PC-9 (cell line): Measurements from ENCODE around the gene BCAR1. TPM values are rescaled to one million over a fixed set of nuclear protein-coding genes. Genes with fewer than 3 reads are reported as not detected.

Experiments used
- BruUV-seq: library from RNA; stranded (reverse); fragments of 400-500 nt; replicated peaks from 2 replicates; lab custom pipeline; 2021; lab: Mats Ljungman, UMichigan
- CTCF ChIA-PET: fragments of 300-600 bp; sonication (Branson Sonifier 250); formaldehyde crosslinking; loops from one replicate; lab custom pipeline; 2022; ENCODE audit warnings: antibody characterized with exemption; lab: Charles Lee
- POLR2A ChIA-PET: fragments of 300-600 bp; sonication (Branson Sonifier 250); formaldehyde crosslinking; loops from one replicate; lab custom pipeline; 2022; ENCODE audit warnings: antibody characterized with exemption; ENCODE audit not compliant: unreplicated experiment; lab: Charles Lee
- DNase-seq, 2 experiments: peaks; one replicate each; pipeline versions ENCODE4 v3.0.0 to v3.0.0-alpha.2; 2015 to 2022; ENCODE audit warnings: mixed read lengths in 1 of 2
- H2AFZ ChIP-seq: fragments of 200-600 bp; sonication (generic); 2 replicates; pipeline ENCODE4 v1.8.1; 2017; ENCODE audit warnings: antibody characterized with exemption
- H3F3A ChIP-seq: fragments of 200-600 bp; sonication (generic); 2 replicates; pipeline ENCODE4 v1.8.1; 2017; ENCODE audit warnings: antibody characterized with exemption, mild to moderate bottlenecking, low read depth; ENCODE audit not compliant: insufficient read depth
- H3K27ac ChIP-seq: fragments of 200-600 bp; sonication (generic); 2 replicates; pipeline ENCODE4 v1.6.1; 2016; ENCODE audit warnings: mixed run types
- H3K27me3 ChIP-seq: fragments of 200-600 bp; sonication (generic); 2 replicates; pipeline ENCODE4 v1.6.1; 2016; ENCODE audit warnings: low read depth, mixed run types; ENCODE audit not compliant: insufficient read depth
- H3K36me3 ChIP-seq: fragments of 200-600 bp; sonication (generic); 2 replicates; pipeline ENCODE4 v1.6.1; 2016; ENCODE audit warnings: low read depth, mixed run types
- H3K4me1 ChIP-seq: fragments of 200-600 bp; sonication (generic); replicated peaks from 2 replicates; pipeline ENCODE4 v1.6.1; 2016; ENCODE audit warnings: mixed run types; ENCODE audit not compliant: insufficient read depth
- H3K4me2 ChIP-seq: fragments of 200-600 bp; sonication (generic); 2 replicates; pipeline ENCODE4 v1.6.1; 2017; ENCODE audit warnings: mixed run types
- H3K4me3 ChIP-seq: fragments of 200-600 bp; sonication (generic); 2 replicates; pipeline ENCODE4 v1.6.1; 2016; ENCODE audit warnings: mixed run types
- H3K79me2 ChIP-seq: fragments of 200-600 bp; sonication (generic); 2 replicates; pipeline ENCODE4 v1.6.1; 2017; ENCODE audit warnings: low read depth, mixed run types
- H3K9me2 ChIP-seq: fragments of 200-600 bp; sonication (generic); 2 replicates; pipeline ENCODE4 v1.8.1; 2017; ENCODE audit warnings: mild to moderate bottlenecking; ENCODE audit not compliant: insufficient read depth
- H3K9me3 ChIP-seq: fragments of 200-600 bp; sonication (generic); 2 replicates; pipeline ENCODE4 v1.8.1; 2016; ENCODE audit warnings: low read depth; ENCODE audit not compliant: insufficient read depth
- H4K20me1 ChIP-seq: fragments of 200-600 bp; sonication (generic); 2 replicates; pipeline ENCODE4 v1.8.1; 2017; ENCODE audit not compliant: insufficient read depth
- CTCF ChIP-seq: fragments of 200-600 bp; sonication (generic); conservative IDR thresholded peaks from 2 replicates; pipeline ENCODE4 v1.6.1; 2017; ENCODE audit warnings: mixed run types, antibody characterized with exemption, mild to moderate bottlenecking, moderate library complexity
- EZH2 ChIP-seq: fragments of 200-600 bp; sonication (generic); IDR thresholded peaks from 2 replicates; pipeline ENCODE4 v1.8.0; 2017; ENCODE audit warnings: antibody characterized with exemption, low read depth
- intact Hi-C: fragments of 100-400 bp; cut with micrococcal nuclease; formaldehyde crosslinking; loops from one replicate; pipeline ENCODE4 v1.10.0; 2022; ENCODE audit not compliant: unreplicated experiment
- total RNA-seq: library from RNA; stranded (reverse); gene quantifications from 2 replicates; pipeline ENCODE4 v1.2.3, GENCODE V29; 2021

Gene BCAR1
- total RNA-seq, 1 experiment from 2014 or later = 53.9 TPM

GRCh38 chr16:75294773-75295459, 43.5 kb upstream of the BCAR1 start:
- H3K27ac ChIP-seq = no peak overlapping the region
- H4K20me1 ChIP-seq = no peaks in the 10 kb centered on the region
- H3K4me1 ChIP-seq = no peaks in the 10 kb centered on the region
- TF ChIP-seq EZH2 (no peak), CTCF (no peak)
- no peak for DNase-seq
- H3K79me2 ChIP-seq = no peaks in the 10 kb centered on the region
- H2AFZ ChIP-seq = no peak overlapping the region
- intact Hi-C loops = no loop called here
- no peaks in the 10 kb centered on the region for H3K27me3 ChIP-seq
- H3F3A ChIP-seq = no peaks in the 10 kb centered on the region; the same call in 1 of the 2 replicates
- H3K4me3 ChIP-seq = no peak overlapping the region
- ChIA-PET POLR2A (no interaction called here), CTCF (no interaction called here)
- no peaks in the 10 kb centered on the region for H3K9me2 ChIP-seq
- H3K9me3 ChIP-seq = no peaks in the 10 kb centered on the region
- BruUV-seq = no TSS peak
- no peak overlapping the region for H3K4me2 ChIP-seq
- H3K36me3 ChIP-seq = peaks cover 15% of the 10 kb centered on the region; the same call in 1 of the 2 replicates

DNA sequence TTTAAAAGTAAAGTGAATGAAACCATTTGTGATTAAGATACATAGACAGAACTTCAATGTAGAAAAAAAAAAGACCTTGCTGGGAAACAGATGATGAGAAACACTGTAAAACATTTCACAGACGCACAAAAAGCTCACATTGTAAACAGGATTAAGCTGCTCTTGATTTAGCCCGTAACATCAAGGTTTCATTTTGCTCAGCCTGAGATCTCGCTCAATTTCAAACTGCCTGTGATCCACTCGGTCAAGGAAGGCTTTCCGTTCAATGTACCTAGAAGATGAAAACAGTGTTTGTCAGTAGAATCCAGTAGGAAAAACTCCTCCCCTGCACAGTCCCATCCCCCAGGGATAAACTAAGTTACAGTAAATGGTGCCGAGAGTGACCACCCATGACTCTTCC, 42.3 kb upstream of the BCAR1 start:
- no peaks in the 10 kb centered on the region for H4K20me1 ChIP-seq
- no peaks in the 10 kb centered on the region for H3K79me2 ChIP-seq
- 0 out of 2 replicates have a peak, but pooled peaks cover 3% of the 10 kb centered on the region for H3K4me1 ChIP-seq
- no peak for DNase-seq
- no peak overlapping the region for H3K4me2 ChIP-seq
- no peak overlapping the region for H3K27ac ChIP-seq
- TF ChIP-seq EZH2 = no peak
- no peak for TF ChIP-seq CTCF
- H3K4me3 ChIP-seq = no peak overlapping the region
- intact Hi-C loops = no loop called here
- BruUV-seq = no TSS peak
- POLR2A ChIA-PET = interaction anchor here (0.7 kb wide), 2 partner anchors 72 to 229 kb away, joined by 3 to 8 read pairs; no protein-coding TSS in a partner anchor
- H3F3A ChIP-seq = no peaks in the 10 kb centered on the region; the same call in 1 of the 2 replicates
- no peaks in the 10 kb centered on the region for H3K27me3 ChIP-seq
- peaks cover 15% of the 10 kb centered on the region; the same call in 1 of the 2 replicates for H3K36me3 ChIP-seq
- no peaks in the 10 kb centered on the region for H3K9me3 ChIP-seq
- no peaks in the 10 kb centered on the region for H3K9me2 ChIP-seq
- CTCF ChIA-PET = interaction anchor here (1.0 kb wide), 1 partner anchor 10 kb away, joined by 4 read pairs; no protein-coding TSS in a partner anchor
- no peak overlapping the region for H2AFZ ChIP-seq

- no peaks in the 10 kb centered on the region for H3K9me2 ChIP-seq
- H2AFZ ChIP-seq = no peak overlapping the region
- DNase-seq = no peak
- no peak for TF ChIP-seq CTCF
- no peak for TF ChIP-seq EZH2
- H4K20me1 ChIP-seq = no peaks in the 10 kb centered on the region
- no peak overlapping the region for H3K4me2 ChIP-seq
- no peaks in the 10 kb centered on the region for H3K79me2 ChIP-seq
- BruUV-seq = no TSS peak
- intact Hi-C loops = no loop called here
- peaks cover 8% of the 10 kb centered on the region; the same call in 1 of the 2 replicates for H3K4me1 ChIP-seq
- POLR2A ChIA-PET = no interaction called here
- CTCF ChIA-PET = interaction anchor here (1.0 kb wide), 1 partner anchor 10 kb away, joined by 4 read pairs; no protein-coding TSS in a partner anchor
- H3K27me3 ChIP-seq = no peaks in the 10 kb centered on the region
- peaks cover 15% of the 10 kb centered on the region; the same call in 1 of the 2 replicates for H3K36me3 ChIP-seq
- H3F3A ChIP-seq = no peaks in the 10 kb centered on the region; the same call in 1 of the 2 replicates
- no peak overlapping the region for H3K4me3 ChIP-seq
- H3K9me3 ChIP-seq = no peaks in the 10 kb centered on the region
- H3K27ac ChIP-seq = no peak overlapping the region
Measured at GRCh38 chr16:75293173-75293572, 41.7 kb upstream of the BCAR1 start.
